Cardiac fibroblast (primary cell): ENCODE results near the gene SLC16A6.

ENCODE experiments used
- DNase-seq, 2 donors: peaks; one replicate each; pipeline versions ENCODE4 v3.0.0 to v3.0.0-alpha.2; 2010; ENCODE audit warnings: low read depth in 2 of 2
- H3K4me3 ChIP-seq, 2 donors: replicated peaks in 1 of 2; 1 replicate in 1 of 2; 2 replicates in 1 of 2; pipeline ENCODE4 v1.5.1; 2011; ENCODE audit warnings: low read depth in 2 of 2, low read length in 2 of 2, mild to moderate bottlenecking in 2 of 2, moderate library complexity in 1 of 2
- TF ChIP-seq, protein P1 (sequence below): IDR thresholded peaks from one replicate; pipeline ENCODE4 v1.5.1; 2011; ENCODE audit warnings: low read depth, mild to moderate bottlenecking, low read length, inconsistent platforms

Gene SLC16A6

DNA sequence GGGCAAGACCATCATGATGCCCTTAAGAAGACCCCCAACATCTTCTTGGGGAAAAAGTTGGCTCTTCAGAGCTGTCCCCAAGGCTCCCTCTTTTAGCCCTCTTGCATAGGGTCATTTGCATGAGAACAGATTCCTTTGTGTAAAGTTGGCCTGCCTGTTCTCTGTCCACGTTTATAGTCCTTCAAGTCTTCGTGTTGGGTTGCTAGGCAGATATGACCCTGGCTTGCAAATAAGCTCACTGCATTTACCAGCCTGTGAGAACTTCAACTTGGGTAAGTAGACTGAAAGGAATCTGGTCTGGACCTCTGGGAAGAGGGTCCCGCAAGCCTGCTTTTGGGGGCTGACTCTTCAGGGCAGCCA, 3.2 kb upstream of the SLC16A6 start:
- DNase-seq: no peak
- TF ChIP-seq, protein P1, sequence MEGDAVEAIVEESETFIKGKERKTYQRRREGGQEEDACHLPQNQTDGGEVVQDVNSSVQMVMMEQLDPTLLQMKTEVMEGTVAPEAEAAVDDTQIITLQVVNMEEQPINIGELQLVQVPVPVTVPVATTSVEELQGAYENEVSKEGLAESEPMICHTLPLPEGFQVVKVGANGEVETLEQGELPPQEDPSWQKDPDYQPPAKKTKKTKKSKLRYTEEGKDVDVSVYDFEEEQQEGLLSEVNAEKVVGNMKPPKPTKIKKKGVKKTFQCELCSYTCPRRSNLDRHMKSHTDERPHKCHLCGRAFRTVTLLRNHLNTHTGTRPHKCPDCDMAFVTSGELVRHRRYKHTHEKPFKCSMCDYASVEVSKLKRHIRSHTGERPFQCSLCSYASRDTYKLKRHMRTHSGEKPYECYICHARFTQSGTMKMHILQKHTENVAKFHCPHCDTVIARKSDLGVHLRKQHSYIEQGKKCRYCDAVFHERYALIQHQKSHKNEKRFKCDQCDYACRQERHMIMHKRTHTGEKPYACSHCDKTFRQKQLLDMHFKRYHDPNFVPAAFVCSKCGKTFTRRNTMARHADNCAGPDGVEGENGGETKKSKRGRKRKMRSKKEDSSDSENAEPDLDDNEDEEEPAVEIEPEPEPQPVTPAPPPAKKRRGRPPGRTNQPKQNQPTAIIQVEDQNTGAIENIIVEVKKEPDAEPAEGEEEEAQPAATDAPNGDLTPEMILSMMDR: no peak
- no peak overlapping the region for H3K4me3 ChIP-seq

DNA sequence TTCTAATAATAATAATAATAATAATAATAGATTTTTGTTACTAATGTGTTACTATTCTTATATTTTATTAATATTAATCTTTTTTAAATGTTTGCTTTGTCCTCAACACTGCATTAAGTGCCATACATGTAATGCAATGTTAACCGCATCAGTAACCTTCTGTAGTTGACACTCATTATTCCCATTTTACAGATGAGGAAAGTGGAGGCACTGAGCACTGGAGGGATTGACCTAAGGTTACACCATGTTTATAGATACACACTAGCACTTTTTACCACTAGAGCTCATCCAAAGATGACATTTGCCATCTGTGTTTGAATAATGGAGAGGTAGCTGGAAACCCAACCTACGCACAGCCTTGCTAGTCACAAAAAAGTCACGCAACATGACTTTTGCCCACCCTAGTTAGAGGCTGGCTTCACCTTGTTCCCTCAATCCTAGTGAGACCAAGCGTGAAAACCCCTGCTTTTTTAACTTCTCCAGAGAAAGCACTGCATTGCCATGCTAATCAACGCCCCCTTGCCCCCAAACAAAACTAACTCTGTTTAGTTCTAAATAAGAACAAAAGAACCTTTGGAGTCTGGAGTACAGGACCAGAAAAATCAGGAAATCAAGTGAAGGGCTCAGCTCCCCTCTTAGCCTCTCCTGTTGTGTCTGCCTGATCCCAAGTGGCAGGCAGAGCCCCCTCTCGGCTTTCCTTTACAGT, 2.7 kb upstream of the SLC16A6 start:
- H3K4me3 ChIP-seq: no peak overlapping the region
- TF ChIP-seq, protein P1: no peak
- no peak for DNase-seq

DNA sequence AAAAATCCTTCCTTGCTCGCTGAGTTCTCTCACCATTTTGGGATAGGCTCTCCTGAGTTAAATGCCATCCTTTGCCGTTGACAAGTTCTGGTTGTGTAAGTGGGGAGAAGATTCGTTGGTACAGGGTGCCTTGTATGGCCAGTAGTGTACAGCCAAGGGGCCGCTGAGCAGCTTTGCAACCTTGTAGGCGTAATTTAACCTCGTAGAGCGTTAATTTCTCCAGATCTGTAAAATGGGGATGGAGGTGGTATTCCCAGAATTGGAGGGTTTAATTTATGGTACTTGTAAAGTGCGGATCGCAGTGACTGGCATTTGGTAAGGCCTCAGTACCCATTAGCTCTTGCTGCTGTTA, 1.7 kb upstream of the SLC16A6 start:
- no peak overlapping the region for H3K4me3 ChIP-seq
- TF ChIP-seq, protein P1: no peak

DNA sequence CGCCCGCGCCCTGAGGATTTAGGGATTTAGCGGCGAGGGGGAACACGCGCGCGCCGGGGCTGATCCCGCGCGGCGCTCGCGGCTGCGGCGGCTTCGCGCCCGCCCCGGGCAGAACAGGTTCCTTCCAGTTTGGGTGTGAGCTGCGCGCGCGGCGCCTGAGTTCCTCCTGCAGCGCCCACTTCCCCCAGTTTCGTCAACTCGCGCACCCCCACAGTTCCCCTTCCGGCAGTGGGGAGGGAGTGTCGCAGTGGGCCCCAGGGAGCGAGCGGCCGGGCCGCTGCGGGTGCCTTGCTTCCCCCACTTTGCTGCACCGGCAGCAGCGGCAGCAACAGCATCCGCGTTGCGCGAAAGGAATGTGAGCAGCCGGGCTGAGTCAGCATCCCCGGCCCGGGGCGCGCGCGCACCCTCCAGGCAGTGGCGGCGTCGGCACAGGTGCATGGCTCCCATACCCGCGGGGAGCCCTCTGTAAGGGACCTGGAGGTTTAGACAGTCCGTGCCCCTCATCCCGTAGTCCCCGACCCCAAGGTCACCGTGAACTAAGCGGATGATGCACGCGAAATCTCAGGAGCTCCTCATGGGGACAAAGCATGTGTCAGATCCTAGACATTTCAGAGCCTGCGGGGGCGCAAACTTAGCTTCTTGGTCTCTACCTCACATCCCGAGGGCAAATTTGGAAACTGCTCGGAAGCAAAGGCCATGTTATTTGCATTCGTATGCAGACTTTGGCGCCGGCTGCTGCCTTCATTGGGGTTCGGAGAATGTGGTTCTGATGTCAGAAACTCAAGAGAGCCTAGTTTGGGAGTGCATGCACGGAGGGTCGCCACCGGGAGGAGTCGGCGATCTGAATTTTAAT, 1.1 kb upstream of the SLC16A6 start:
- DNase-seq: peak; percentile 60 to 76
- TF ChIP-seq, protein P1: no peak
- peak overlapping the region; percentile 66 to 68 for H3K4me3 ChIP-seq

More for the DNA sequence above, 1.7 kb upstream of the SLC16A6 start:
- no peak for DNase-seq

DNA sequence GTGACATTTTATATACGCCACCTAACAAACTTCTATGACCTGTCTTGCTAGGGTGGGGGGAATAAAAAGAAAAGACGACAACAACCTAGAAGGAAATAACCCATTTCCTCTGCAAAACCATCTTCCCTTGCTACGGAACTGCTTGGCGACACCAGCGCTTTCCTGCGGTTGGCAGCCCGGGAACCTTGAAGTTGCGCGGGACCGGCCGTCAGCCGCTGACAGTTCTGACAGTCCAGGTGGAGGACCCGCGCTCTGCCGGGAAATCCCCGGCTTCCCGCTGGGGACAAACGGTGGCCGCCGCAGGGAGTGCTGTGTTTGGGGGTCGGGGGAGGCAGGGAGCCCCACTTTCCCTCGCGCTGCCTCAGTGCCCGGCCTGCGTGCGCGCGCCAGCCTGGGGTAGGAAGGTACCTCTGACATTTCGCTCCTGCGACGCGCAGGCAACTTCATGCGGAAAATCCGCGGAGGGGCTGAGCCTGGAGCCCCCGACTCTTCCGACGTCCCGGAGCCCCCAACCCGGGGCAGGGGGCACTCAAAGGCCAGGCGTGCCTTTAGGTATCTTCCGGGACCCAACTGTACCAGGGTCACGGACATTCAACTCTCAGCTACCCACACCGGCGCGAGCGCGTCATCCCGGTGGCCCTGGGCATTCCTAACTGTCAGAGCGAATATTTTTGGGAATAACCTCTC, 516 bp downstream of the SLC16A6 start:
- TF ChIP-seq, protein P1: no peak
- DNase-seq: no peak
- peak overlapping the region; percentile 31 to 66 for H3K4me3 ChIP-seq

DNA sequence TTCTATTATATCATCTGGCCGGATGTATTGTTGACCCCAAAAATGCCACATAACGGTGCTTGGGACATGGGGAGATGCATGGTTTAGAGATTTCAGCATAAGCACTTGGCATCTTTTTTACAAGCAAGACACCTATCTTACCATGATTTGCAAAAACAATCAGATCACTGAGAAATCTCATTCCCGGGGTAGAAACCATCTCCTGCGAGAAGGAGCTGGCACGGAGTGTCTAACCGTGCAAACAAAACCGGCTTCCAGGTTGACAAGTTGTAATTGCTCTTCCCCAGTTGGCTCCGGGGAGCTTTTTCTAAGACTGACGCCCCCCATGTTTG, 1.0 kb downstream of the SLC16A6 start:
- H3K4me3 ChIP-seq: peak overlapping the region in 1 of 2 donors; percentile 66
- DNase-seq: no peak

More for the DNA sequence above, 1.0 kb downstream of the SLC16A6 start:
- TF ChIP-seq, protein P1: no peak
